Psoas muscle (tissue), 8 donors: ENCODE measurements around the gene IFT80. TPM values are rescaled to one million over a fixed set of nuclear protein-coding genes. Genes with fewer than 3 reads are reported as not detected.

ENCODE experiments used
- ATAC-seq, 4 donors: fragments of 200-7000 bp; cut with Tn5 transposase; one replicate each; pipeline ENCODE4 v1.9.1; 2020; ENCODE audit warnings: moderate library complexity in 3 of 4, mild to moderate bottlenecking in 2 of 4
- DNase-seq, 2 donors: peaks; one replicate each; pipeline ENCODE4 v3.0.0-alpha.2; 2020
- H3K27ac ChIP-seq: fragments of 200-600 bp; one replicate; pipeline ENCODE4 v1.8.0; 2022
- H3K27me3 ChIP-seq, 3 donors: fragments of 200-600 bp in 1 of 3; one replicate each; pipeline versions ENCODE4 v1.6.1 to v1.8.0; 2013 to 2022; ENCODE audit warnings: low read length in 2 of 3, mild to moderate bottlenecking in 2 of 3, moderate library complexity in 1 of 3; ENCODE audit not compliant: insufficient read depth in 3 of 3
- H3K36me3 ChIP-seq, 2 donors: fragments of 200-600 bp in 1 of 2; one replicate each; pipeline versions ENCODE4 v1.6.1 to v1.8.0; 2013 to 2022; ENCODE audit warnings: low read depth in 1 of 2, mild to moderate bottlenecking in 1 of 2, moderate library complexity in 1 of 2; ENCODE audit not compliant: insufficient read depth in 1 of 2
- H3K4me1 ChIP-seq: fragments of 200-600 bp; one replicate; pipeline ENCODE4 v1.8.0; 2022
- H3K4me3 ChIP-seq: fragments of 200-600 bp; one replicate; pipeline ENCODE4 v1.8.0; 2022; ENCODE audit warnings: mild to moderate bottlenecking
- H3K9me3 ChIP-seq: fragments of 200-600 bp; one replicate; pipeline ENCODE4 v1.8.0; 2022
- WGBS, 3 donors: extraction: QIAGEN DNeasy Blood & Tissue Kit; methylation state at CpG; one replicate each; pipeline versions ENCODE4 v1.1.6 to v1.1.7; 2013; 5-methylcytosine and 5-hydroxymethylcytosine counted together
- intact Hi-C, 2 donors: fragments of 100-400 bp; cut with DNase I; formaldehyde crosslinking; loops; one replicate each; pipeline versions ENCODE4 v1.11.0 to v1.14.2; 2022
- polyA plus RNA-seq, 3 donors: library from polyadenylated mRNA; stranded (reverse); fragments of 200-250 nt; gene quantifications; one replicate each; pipeline ENCODE4 v1.2.3, GENCODE V29; 2013
- total RNA-seq, 4 donors: library from RNA; stranded (reverse); fragmentation: NEBNext Ultra II Directional in 2 of 4; extraction: Animal tissue kit (Norgen Biotek cat#: 25700) in 2 of 4; gene quantifications; one replicate each; pipeline versions ENCODE4 v1.2.1 to v1.2.4, GENCODE V29; 2021 to 2023
- TF ChIP-seq, protein P1 (sequence below): fragments of 200-600 bp; IDR thresholded peaks from one replicate; pipeline ENCODE4 v1.8.0; 2022; ENCODE audit warnings: antibody characterized with exemption
- donor health status: healthy with polysubstance abuse.
- donor health status: DM: no; HTN: no; CAD: no; lungs with moderate emphysema.
- donor health status: Bipolar disorder and iron deficiency.
- donor health status: healthy.
- donor health status: DM: yes; HTN: yes; CAD: no.
- donor health status: DM: no; HTN: no; CAD: no.
- donor health status: DM: no; HTN: no; CAD: no.
- donor health status: DM: yes; HTN: yes; CAD: no.

IFT80 gene
- total and polyA plus RNA-seq, 7 donors: 2.1 to 8.2 (median 3.9) TPM

GRCh38 chr3:160378331-160379109 is 20.5 kb downstream of the IFT80 start:
- no peak for DNase-seq
- ATAC-seq: no peak
- no peaks in the 10 kb centered on the region for H3K27me3 ChIP-seq
- no peaks in the 10 kb centered on the region for H3K4me1 ChIP-seq
- H3K36me3 ChIP-seq: peaks cover 0 to 42% of the 10 kb centered on the region in 2 donors
- no peak overlapping the region for H3K27ac ChIP-seq
- no peak overlapping the region for H3K4me3 ChIP-seq
- WGBS, 3 donors: 91 to 97% (median 96%) methylated on average over 1 of the region's 1 CpG
- TF ChIP-seq, protein P1, sequence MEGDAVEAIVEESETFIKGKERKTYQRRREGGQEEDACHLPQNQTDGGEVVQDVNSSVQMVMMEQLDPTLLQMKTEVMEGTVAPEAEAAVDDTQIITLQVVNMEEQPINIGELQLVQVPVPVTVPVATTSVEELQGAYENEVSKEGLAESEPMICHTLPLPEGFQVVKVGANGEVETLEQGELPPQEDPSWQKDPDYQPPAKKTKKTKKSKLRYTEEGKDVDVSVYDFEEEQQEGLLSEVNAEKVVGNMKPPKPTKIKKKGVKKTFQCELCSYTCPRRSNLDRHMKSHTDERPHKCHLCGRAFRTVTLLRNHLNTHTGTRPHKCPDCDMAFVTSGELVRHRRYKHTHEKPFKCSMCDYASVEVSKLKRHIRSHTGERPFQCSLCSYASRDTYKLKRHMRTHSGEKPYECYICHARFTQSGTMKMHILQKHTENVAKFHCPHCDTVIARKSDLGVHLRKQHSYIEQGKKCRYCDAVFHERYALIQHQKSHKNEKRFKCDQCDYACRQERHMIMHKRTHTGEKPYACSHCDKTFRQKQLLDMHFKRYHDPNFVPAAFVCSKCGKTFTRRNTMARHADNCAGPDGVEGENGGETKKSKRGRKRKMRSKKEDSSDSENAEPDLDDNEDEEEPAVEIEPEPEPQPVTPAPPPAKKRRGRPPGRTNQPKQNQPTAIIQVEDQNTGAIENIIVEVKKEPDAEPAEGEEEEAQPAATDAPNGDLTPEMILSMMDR: no peak
- H3K9me3 ChIP-seq: no peaks in the 10 kb centered on the region
- intact Hi-C loops: no loop called here

DNA sequence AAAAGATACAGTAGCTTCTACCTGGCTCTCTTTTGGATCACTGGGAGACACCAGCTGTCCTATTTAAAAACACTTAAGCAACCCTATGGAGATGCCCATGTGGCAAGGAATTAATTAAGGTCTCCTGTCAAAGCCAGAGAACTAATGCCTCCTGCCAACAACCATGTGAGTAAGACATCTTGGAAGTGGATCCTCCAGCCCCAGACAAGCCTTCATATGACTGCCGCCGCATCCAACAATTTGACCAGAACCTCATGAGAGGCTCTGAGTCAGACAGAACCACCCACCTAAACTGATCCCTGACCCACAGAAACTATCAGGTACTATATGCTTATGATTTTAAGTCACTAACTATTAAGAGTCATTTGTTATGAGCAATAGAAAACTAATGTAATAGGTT is 22.3 kb downstream of the IFT80 start:
- peaks cover 0 to 42% of the 10 kb centered on the region in 2 donors for H3K36me3 ChIP-seq
- DNase-seq (no peak), ATAC-seq (no peak)
- H3K4me1 ChIP-seq: no peaks in the 10 kb centered on the region
- no peaks in the 10 kb centered on the region for H3K9me3 ChIP-seq
- intact Hi-C loops: no loop called here
- TF ChIP-seq, protein P1: no peak
- 95 to 98% (median 97%) methylated on average over 2 of the region's 2 CpGs for WGBS, 3 donors
- H3K4me3 ChIP-seq: no peak overlapping the region
- no peak overlapping the region for H3K27ac ChIP-seq
- H3K27me3 ChIP-seq: no peaks in the 10 kb centered on the region

DNA sequence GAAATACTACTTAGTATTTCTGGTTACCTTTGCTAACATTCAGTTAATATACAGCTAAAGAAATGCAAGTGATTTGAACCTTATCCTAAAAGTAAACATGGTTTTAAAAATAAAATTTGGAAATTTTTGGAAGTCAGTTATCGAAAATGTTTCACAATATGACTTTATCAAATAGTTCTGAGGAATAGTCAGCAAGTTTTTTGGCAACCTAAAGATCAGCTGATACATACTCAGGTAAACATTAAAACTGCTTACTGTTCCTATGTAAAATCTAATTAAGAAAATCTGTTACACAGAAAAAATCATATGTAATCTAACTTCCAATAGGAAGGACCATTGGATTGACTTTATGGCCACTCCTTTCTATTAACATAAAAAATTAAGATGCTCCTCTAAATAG is 24.1 kb downstream of the IFT80 start:
- Histone ChIP-seq H3K36me3 (peaks cover 0 to 33% of the 10 kb centered on the region in 2 donors), H3K27me3 (no peaks in the 10 kb centered on the region), H3K9me3 (no peaks in the 10 kb centered on the region), H3K27ac (no peak overlapping the region), H3K4me3 (no peak overlapping the region), H3K4me1 (no peaks in the 10 kb centered on the region)
- WGBS, 3 donors: 92 to 93% (median 93%) methylated on average over 1 of the region's 1 CpG
- TF ChIP-seq, protein P1: no peak
- ATAC-seq (no peak), DNase-seq (no peak)
- intact Hi-C loops: no loop called here

GRCh38 chr3:160374472-160374871 is 24.6 kb downstream of the IFT80 start:
- DNase-seq (no peak), ATAC-seq (no peak)
- Histone ChIP-seq H3K4me3 (no peak overlapping the region), H3K9me3 (no peaks in the 10 kb centered on the region), H3K4me1 (no peaks in the 10 kb centered on the region), H3K27me3 (no peaks in the 10 kb centered on the region), H3K27ac (no peak overlapping the region), H3K36me3 (peaks cover 0 to 33% of the 10 kb centered on the region in 2 donors)
- TF ChIP-seq, protein P1: no peak
- WGBS, 3 donors: 50 to 74% (median 70%) methylated on average over 2 of the region's 2 CpGs
- intact Hi-C loops: no loop called here

- H3K4me3 ChIP-seq: no peak overlapping the region
- H3K27me3 ChIP-seq: no peaks in the 10 kb centered on the region
- intact Hi-C loops: no loop called here
- peaks cover 0 to 33% of the 10 kb centered on the region in 2 donors for H3K36me3 ChIP-seq
- no peaks in the 10 kb centered on the region for H3K9me3 ChIP-seq
- TF ChIP-seq, protein P1: no peak
- H3K4me1 ChIP-seq: no peaks in the 10 kb centered on the region
- H3K27ac ChIP-seq: no peak overlapping the region
- DNase-seq: no peak
- WGBS, 3 donors: 93 to 97% (median 94%) methylated on average over 2 of the region's 2 CpGs
- no peak for ATAC-seq
Measured at GRCh38 chr3:160373655-160374054, 25.4 kb downstream of the IFT80 start.
